ENCODE measurements around the gene CFAP99. TPM values are rescaled to one million over a fixed set of nuclear protein-coding genes. Genes with fewer than 3 reads are reported as not detected.

Gene CFAP99
- total and polyA plus RNA-seq, 9 of the 15 experiments (the other 6 are each of a cell fraction or from before 2014, with no cell fraction given) = 0.07 to 0.18 (median 0.09) TPM; not detected in 6

DNA sequence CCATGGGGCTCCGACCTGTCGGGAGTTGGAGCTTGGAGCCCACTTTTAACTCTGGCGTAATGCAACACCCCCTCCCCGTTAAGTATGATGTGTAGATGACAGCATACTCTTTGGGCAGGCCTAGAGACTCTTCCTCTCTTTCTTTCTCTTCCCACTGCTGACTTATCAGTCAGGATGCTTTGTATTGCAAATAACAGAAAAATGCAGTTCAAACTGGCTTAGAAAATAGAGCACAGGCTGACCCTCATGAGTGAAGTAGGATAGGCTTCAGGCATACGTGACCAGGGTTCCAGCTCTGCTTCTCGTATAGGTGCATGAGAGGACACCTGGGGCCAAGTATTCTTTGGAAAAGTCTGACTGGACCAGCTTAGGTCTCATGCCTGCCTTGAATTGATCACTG is 26.8 kb downstream of the CFAP99 start (continued):
- TF ChIP-seq FIP1L1 (IDR thresholded peaks at IDR 0.05; ENCODE audit: low read depth, low read length, poor library complexity, severe bottlenecking) (no peak), PHF21A (IDR thresholded peaks at IDR 0.05; ENCODE audit: borderline replicate concordance, low read depth) (no peak), RBBP5 (IDR thresholded peaks at IDR 0.05; ENCODE audit: borderline replicate concordance, insufficient read depth, low read length, poor library complexity, severe bottlenecking) (no peak), ZNF408 (CRISPR knock-in tag; IDR thresholded peaks at IDR 0.05; ENCODE audit: low read depth) (no peak), ZNF75A (CRISPR knock-in tag; IDR thresholded peaks at IDR 0.05) (no peak), PTTG1 (tag; IDR thresholded peaks at IDR 0.05; ENCODE audit: low read depth) (no peak), MYBL2 (IDR thresholded peaks at IDR 0.05; ENCODE audit: low read depth) (no peak), MYBL2 (CRISPR knock-in tag; IDR thresholded peaks at IDR 0.05; ENCODE audit: borderline replicate concordance) (no peak)
- TF ChIP-seq, protein P1, sequence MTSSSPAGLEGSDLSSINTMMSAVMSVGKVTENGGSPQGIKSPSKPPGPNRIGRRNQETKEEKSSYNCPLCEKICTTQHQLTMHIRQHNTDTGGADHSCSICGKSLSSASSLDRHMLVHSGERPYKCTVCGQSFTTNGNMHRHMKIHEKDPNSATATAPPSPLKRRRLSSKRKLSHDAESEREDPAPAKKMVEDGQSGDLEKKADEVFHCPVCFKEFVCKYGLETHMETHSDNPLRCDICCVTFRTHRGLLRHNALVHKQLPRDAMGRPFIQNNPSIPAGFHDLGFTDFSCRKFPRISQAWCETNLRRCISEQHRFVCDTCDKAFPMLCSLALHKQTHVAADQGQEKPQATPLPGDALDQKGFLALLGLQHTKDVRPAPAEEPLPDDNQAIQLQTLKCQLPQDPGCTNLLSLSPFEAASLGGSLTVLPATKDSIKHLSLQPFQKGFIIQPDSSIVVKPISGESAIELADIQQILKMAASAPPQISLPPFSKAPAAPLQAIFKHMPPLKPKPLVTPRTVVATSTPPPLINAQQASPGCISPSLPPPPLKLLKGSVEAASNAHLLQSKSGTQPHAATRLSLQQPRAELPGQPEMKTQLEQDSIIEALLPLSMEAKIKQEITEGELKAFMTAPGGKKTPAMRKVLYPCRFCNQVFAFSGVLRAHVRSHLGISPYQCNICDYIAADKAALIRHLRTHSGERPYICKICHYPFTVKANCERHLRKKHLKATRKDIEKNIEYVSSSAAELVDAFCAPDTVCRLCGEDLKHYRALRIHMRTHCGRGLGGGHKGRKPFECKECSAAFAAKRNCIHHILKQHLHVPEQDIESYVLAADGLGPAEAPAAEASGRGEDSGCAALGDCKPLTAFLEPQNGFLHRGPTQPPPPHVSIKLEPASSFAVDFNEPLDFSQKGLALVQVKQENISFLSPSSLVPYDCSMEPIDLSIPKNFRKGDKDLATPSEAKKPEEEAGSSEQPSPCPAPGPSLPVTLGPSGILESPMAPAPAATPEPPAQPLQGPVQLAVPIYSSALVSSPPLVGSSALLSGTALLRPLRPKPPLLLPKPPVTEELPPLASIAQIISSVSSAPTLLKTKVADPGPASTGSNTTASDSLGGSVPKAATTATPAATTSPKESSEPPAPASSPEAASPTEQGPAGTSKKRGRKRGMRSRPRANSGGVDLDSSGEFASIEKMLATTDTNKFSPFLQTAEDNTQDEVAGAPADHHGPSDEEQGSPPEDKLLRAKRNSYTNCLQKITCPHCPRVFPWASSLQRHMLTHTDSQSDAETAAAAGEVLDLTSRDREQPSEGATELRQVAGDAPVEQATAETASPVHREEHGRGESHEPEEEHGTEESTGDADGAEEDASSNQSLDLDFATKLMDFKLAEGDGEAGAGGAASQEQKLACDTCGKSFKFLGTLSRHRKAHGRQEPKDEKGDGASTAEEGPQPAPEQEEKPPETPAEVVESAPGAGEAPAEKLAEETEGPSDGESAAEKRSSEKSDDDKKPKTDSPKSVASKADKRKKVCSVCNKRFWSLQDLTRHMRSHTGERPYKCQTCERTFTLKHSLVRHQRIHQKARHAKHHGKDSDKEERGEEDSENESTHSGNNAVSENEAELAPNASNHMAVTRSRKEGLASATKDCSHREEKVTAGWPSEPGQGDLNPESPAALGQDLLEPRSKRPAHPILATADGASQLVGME (CRISPR knock-in tag; IDR thresholded peaks at IDR 0.05) = no peak
- TF ChIP-seq, protein P2, sequence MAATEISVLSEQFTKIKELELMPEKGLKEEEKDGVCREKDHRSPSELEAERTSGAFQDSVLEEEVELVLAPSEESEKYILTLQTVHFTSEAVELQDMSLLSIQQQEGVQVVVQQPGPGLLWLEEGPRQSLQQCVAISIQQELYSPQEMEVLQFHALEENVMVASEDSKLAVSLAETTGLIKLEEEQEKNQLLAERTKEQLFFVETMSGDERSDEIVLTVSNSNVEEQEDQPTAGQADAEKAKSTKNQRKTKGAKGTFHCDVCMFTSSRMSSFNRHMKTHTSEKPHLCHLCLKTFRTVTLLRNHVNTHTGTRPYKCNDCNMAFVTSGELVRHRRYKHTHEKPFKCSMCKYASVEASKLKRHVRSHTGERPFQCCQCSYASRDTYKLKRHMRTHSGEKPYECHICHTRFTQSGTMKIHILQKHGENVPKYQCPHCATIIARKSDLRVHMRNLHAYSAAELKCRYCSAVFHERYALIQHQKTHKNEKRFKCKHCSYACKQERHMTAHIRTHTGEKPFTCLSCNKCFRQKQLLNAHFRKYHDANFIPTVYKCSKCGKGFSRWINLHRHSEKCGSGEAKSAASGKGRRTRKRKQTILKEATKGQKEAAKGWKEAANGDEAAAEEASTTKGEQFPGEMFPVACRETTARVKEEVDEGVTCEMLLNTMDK (IDR thresholded peaks at IDR 0.05; ENCODE audit: borderline replicate concordance, insufficient read depth, low read depth, low read length, poor library complexity, severe bottlenecking) = no peak

Data from K562 (cell line).